BLaER1 treated with 17β-estradiol and CSF1 and Interleukin-3, amounts not matched to agents 10 nM and 100 nM (cell line): Measurements from ENCODE around the gene CA9.

Experiments used
- H3K27ac ChIP-seq, 11 experiments: shearing (Covaris generic); formaldehyde crosslinking; 2 replicates each; pipeline ENCODE4 v1.8.1; 2022
- H3K27me3 ChIP-seq, 11 experiments: shearing (Covaris generic); formaldehyde crosslinking; 2 replicates each; pipeline ENCODE4 v1.8.1; 2022
- H3K36me3 ChIP-seq, 11 experiments: shearing (Covaris generic); formaldehyde crosslinking; 2 replicates each; pipeline ENCODE4 v1.8.1; 2022
- H3K4me1 ChIP-seq, 10 experiments: shearing (Covaris generic); formaldehyde crosslinking; 2 replicates each; pipeline ENCODE4 v1.8.1; 2022
- H3K4me2 ChIP-seq, 11 experiments: shearing (Covaris generic); formaldehyde crosslinking; 2 replicates each; pipeline ENCODE4 v1.8.1; 2022
- H3K4me3 ChIP-seq, 10 experiments: shearing (Covaris generic); formaldehyde crosslinking; 2 replicates each; pipeline ENCODE4 v1.8.1; 2022
- H3K9ac ChIP-seq, 11 experiments: shearing (Covaris generic); formaldehyde crosslinking; 2 replicates each; pipeline ENCODE4 v1.8.1; 2022
- H3K9me3 ChIP-seq, 11 experiments: shearing (Covaris generic); formaldehyde crosslinking; replicated peaks in 1 of 11; 2 replicates each; pipeline ENCODE4 v1.8.1; 2022
- H4K20me1 ChIP-seq, 11 experiments: shearing (Covaris generic); formaldehyde crosslinking; 2 replicates each; pipeline ENCODE4 v1.8.1; 2022
- Cebpa-rat ChIP-seq, 11 experiments: shearing (Covaris generic); IDR thresholded peaks; 2 replicates each; pipeline ENCODE4 v1.8.1; 2022

Gene CA9

DNA sequence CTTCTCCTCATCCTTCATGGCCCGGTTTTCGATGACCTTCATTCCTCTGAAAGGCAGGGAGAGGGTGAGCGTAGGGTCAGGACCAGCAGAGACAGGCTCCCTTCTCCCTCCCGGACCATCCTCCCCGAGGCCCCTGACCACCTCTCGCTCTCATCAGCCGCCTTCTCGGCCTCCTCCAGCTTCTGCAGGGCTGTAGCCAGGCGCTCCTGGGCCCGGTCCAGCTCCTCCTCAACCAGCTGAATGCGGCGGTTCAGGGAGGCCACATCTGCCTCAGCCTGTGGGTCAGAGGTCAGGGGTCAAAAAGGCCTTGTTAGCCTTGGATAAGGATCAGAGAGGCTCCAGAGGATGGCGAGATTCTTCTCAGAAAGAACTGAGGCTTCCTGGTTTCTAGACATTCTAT is 11.8 kb downstream of the CA9 start:
- Histone ChIP-seq H3K27ac (no peak overlapping the region), H3K27me3 (no peaks in the 10 kb centered on the region), H3K4me2 (no peak overlapping the region), H3K4me1 (peaks cover 36 to 50% (median 40%) of the 10 kb centered on the region in 10 experiments), H3K4me3 (no peak overlapping the region), H3K9me3 (no peaks in the 10 kb centered on the region), H4K20me1 (no peaks in the 10 kb centered on the region; a peak in 3 of 22 replicates), H3K9ac (peak overlapping the region in 1 of 11 experiments; percentile 5; a peak in 1 of 22 replicates), H3K36me3 (peaks cover 21 to 43% (median 30%) of the 10 kb centered on the region in 11 experiments; a peak in 20 of 22 replicates)
- no peak for TF ChIP-seq Cebpa-rat (IDR thresholded peaks at IDR 0.05)

- Histone ChIP-seq H3K4me2 (peak overlapping the region in 8 of 11 experiments; percentile 3 to 97 (median 96); a peak in 10 of 22 replicates), H3K27ac (no peak overlapping the region), H3K9me3 (no peaks in the 10 kb centered on the region), H3K4me1 (peaks cover 35 to 53% (median 44%) of the 10 kb centered on the region in 10 experiments), H3K9ac (no peak overlapping the region; a peak in 1 of 22 replicates), H3K36me3 (peaks cover 21 to 43% (median 30%) of the 10 kb centered on the region in 11 experiments; a peak in 20 of 22 replicates), H3K4me3 (no peak overlapping the region), H4K20me1 (no peaks in the 10 kb centered on the region; a peak in 1 of 22 replicates), H3K27me3 (no peaks in the 10 kb centered on the region)
- no peak for TF ChIP-seq Cebpa-rat (IDR thresholded peaks at IDR 0.05)
Observed at GRCh38 chr9:35686222-35687203, 12.8 kb downstream of the CA9 start.

DNA sequence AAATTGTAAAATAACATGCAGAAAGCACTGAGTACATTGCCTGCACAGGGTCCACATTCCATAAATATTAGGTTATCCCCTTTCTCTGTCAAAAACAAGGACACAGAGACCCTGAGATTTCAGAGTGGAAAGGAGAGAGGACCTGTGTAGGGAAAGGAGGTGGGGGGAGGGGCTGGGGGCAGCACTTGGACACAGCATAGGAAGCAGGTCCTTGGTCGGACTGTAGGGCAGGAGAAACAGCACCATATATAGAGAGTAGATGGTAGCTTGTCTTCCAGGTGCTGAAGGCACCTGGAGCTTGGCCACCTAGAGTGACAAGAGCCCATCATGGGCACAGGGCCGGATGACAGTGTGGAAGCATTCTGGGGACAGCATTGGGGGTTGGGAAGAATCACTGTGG is 13.6 kb downstream of the CA9 start:
- H3K9ac ChIP-seq = no peak overlapping the region
- H3K36me3 ChIP-seq = peaks cover 21 to 40% (median 30%) of the 10 kb centered on the region in 11 experiments; a peak in 20 of 22 replicates
- H3K27me3 ChIP-seq = no peaks in the 10 kb centered on the region
- H3K9me3 ChIP-seq = no peaks in the 10 kb centered on the region
- no peak overlapping the region for H3K4me3 ChIP-seq
- no peaks in the 10 kb centered on the region; a peak in 1 of 22 replicates for H4K20me1 ChIP-seq
- H3K4me1 ChIP-seq = peaks cover 39 to 57% (median 48%) of the 10 kb centered on the region in 10 experiments
- TF ChIP-seq Cebpa-rat (IDR thresholded peaks at IDR 0.05) = no peak
- H3K27ac ChIP-seq = no peak overlapping the region
- H3K4me2 ChIP-seq = peak overlapping the region; percentile 78 to 99 (median 96); a peak in 21 of 22 replicates

- H3K27me3 ChIP-seq = no peaks in the 10 kb centered on the region
- H3K36me3 ChIP-seq = peaks cover 16 to 33% (median 26%) of the 10 kb centered on the region in 11 experiments; a peak in 19 of 22 replicates
- H3K4me2 ChIP-seq = peak overlapping the region; percentile 78 to 99 (median 96)
- peak overlapping the region in 2 of 11 experiments; percentile 79 to 83; a peak in 2 of 22 replicates for H3K9ac ChIP-seq
- peaks cover 39 to 57% (median 48%) of the 10 kb centered on the region in 10 experiments for H3K4me1 ChIP-seq
- H3K4me3 ChIP-seq = peak overlapping the region in 1 of 10 experiments; percentile 61; a peak in 1 of 20 replicates
- H4K20me1 ChIP-seq = no peaks in the 10 kb centered on the region
- no peak for TF ChIP-seq Cebpa-rat (IDR thresholded peaks at IDR 0.05)
- peak overlapping the region in 5 of 11 experiments; percentile 13 to 84 (median 29); a peak in 7 of 22 replicates for H3K27ac ChIP-seq
- H3K9me3 ChIP-seq = no peaks in the 10 kb centered on the region
Observed at GRCh38 chr9:35687972-35688557, 14.3 kb downstream of the CA9 start.

DNA sequence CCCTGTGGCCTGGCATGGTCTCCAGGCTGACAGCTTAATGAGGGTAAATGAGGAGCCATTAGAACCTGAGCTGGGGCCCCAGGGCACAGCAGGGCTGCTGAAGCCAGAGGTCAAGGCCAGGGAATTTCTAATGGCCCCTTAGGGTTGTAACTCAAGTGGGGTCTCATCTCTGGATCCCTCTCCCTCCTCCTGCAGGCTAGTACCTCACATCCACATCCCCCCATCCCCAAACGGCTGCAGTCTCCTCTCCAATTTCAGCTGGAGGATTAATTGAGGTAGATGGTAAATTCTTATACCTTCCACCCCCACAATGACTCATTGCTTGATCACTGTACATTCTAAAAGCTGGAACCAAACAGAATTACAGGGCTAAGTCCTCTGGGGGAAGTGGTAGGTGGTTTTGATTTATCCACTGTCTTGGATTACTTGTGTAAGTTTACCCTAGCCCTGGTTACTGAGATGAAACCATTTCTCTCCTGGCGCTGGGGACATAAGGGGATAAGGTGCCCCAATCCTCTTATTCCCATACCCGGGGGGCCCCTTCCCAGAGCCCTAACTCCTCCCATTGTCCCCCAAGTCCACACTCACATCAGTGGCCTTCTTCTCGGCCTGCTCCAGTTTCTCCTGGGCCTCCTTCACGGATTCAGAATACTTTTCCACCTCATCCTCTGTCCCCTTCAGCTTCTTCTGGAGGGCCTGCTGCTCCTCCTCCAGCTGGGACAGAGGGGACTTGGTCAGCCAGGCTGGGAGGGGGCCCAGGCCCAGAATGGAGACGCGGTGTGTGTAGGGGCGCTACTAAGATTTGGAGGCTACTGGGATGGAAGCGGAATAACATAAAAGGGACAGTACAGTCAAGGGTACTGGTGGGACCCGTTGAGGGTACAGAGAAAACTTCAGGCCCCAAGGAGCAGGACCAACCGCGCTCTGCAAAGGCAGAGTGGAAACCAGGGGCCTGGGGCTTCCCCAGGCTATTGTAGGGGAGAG is 15.1 kb downstream of the CA9 start:
- Histone ChIP-seq H3K4me1 (peaks cover 39 to 51% (median 48%) of the 10 kb centered on the region in 10 experiments), H4K20me1 (no peaks in the 10 kb centered on the region), H3K9me3 (no peaks in the 10 kb centered on the region), H3K4me3 (peak overlapping the region in 9 of 10 experiments; percentile 61 to 81 (median 69); a peak in 14 of 20 replicates), H3K36me3 (peaks cover 12 to 25% (median 19%) of the 10 kb centered on the region in 11 experiments; a peak in 19 of 22 replicates), H3K27ac (peak overlapping the region in 10 of 11 experiments; percentile 20 to 87 (median 82); a peak in 18 of 22 replicates), H3K4me2 (peak overlapping the region; percentile 78 to 99 (median 96)), H3K27me3 (no peaks in the 10 kb centered on the region), H3K9ac (peak overlapping the region; percentile 31 to 86 (median 83); a peak in 18 of 22 replicates)
- no peak for TF ChIP-seq Cebpa-rat (IDR thresholded peaks at IDR 0.05)

- Histone ChIP-seq H3K36me3 (peaks cover 5 to 16% (median 10%) of the 10 kb centered on the region in 11 experiments; a peak in 17 of 22 replicates), H3K27me3 (no peaks in the 10 kb centered on the region)
- no peak for TF ChIP-seq Cebpa-rat (IDR thresholded peaks at IDR 0.05)
Observed at GRCh38 chr9:35689542-35690293, 16.0 kb downstream of the CA9 start, which contains the start of gene TPM2. Gene TPM2 (minus strand): TSS chr9:35689925. CDS start chr9:35689817, 108 bp downstream.

DNA sequence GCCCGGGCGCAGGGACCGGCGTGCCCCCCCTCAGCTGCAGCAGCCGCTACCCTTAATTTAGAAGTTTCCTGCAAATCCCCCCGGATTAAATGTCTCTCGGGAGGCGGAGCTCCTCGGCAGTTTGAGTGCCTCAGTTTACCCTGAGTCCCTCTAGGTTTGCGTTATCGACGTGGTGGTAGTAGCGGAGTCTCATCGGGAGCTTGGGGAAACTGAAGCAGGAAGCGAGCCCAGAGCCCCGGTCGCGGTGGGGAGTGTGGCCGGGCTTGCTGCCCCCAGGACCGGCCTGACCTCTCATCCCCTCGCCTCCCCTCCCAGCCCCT is 16.5 kb downstream of the CA9 start:
- Histone ChIP-seq H4K20me1 (no peaks in the 10 kb centered on the region), H3K4me3 (peak overlapping the region; percentile 61 to 81 (median 68)), H3K9me3 (no peaks in the 10 kb centered on the region), H3K4me1 (peaks cover 39 to 51% (median 48%) of the 10 kb centered on the region in 10 experiments), H3K9ac (peak overlapping the region; percentile 78 to 86 (median 83)), H3K36me3 (peaks cover under 1 to 15% (median 5%) of the 10 kb centered on the region in 11 experiments; a peak in 16 of 22 replicates), H3K27me3 (no peaks in the 10 kb centered on the region), H3K27ac (peak overlapping the region; percentile 27 to 87 (median 80); a peak in 21 of 22 replicates), H3K4me2 (peak overlapping the region; percentile 78 to 99 (median 96))
- no peak for TF ChIP-seq Cebpa-rat (IDR thresholded peaks at IDR 0.05)

More at GRCh38 chr9:35689542-35690293, 16.0 kb downstream of the CA9 start, which contains the start of gene TPM2:
- H3K27ac ChIP-seq = peak within 1 kb of the TSS; percentile 64 to 87 (median 80)
- H3K4me3 ChIP-seq = peak within 1 kb of the TSS; percentile 61 to 81 (median 68)
- H4K20me1 ChIP-seq = no peaks in the 10 kb centered on the region
- peak within 1 kb of the TSS; percentile 78 to 99 (median 96) for H3K4me2 ChIP-seq
- no peaks in the 10 kb centered on the region for H3K9me3 ChIP-seq
- H3K9ac ChIP-seq = peak within 1 kb of the TSS; percentile 78 to 86 (median 83)
- H3K4me1 ChIP-seq = peaks cover 39 to 51% (median 48%) of the 10 kb centered on the region in 10 experiments
